PFSK-1 (cell line): ENCODE measurements around the gene PIGZ.

Experiments
- FOXP2 ChIP-seq: optimal IDR thresholded peaks from 2 replicates; pipeline ENCODE3; 2011; ENCODE audit warnings: borderline replicate concordance, control low read depth, inconsistent platforms; ENCODE audit not compliant: insufficient read depth; ENCODE audit errors: extremely low read length, extremely low read depth
- POLR2AphosphoS5 ChIP-seq: IDR thresholded peaks from 2 replicates; pipeline ENCODE4 v1.6.1; 2012; ENCODE audit warnings: low read depth, mild to moderate bottlenecking, control low read depth, low read length, moderate library complexity
- SIN3A ChIP-seq: IDR thresholded peaks from 2 replicates; pipeline ENCODE4 v1.6.1; 2012; ENCODE audit warnings: mild to moderate bottlenecking, low read length, moderate library complexity, borderline replicate concordance; ENCODE audit not compliant: insufficient read depth
- TAF1 ChIP-seq: IDR thresholded peaks from 2 replicates; pipeline ENCODE4 v1.6.1; 2012; ENCODE audit warnings: low read length, control low read depth, borderline replicate concordance; ENCODE audit not compliant: insufficient read depth
- TF ChIP-seq, protein P1 (sequence below), 2 experiments: IDR thresholded peaks; 2 replicates each; pipeline versions ENCODE4 v1.6.1 to v1.8.0; 2011 to 2012; ENCODE audit warnings: low read depth in 2 of 2, low read length in 2 of 2, control low read depth in 1 of 2, inconsistent platforms in 1 of 2, mild to moderate bottlenecking in 1 of 2, moderate library complexity in 1 of 2; ENCODE audit not compliant: insufficient read depth in 1 of 2

DNA sequence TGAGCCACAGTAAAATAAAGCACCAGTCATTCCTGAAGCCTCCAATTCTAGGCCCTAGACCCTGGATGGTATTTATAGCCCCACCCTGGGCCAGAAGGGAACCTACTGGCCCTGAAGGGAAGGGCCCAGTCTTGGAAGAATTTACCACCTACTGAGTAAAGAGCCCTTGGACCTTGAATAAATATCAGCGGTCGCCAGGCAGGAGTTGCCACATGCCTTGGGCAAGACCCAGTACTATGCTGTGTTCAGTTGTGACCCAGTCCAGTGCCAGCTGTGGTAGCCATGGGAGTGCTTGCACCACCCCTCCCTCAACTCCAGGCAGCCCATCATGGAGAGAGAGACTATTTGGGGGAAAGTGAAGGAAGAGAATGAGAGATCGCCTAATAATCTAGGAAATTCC lies 53.3 kb downstream of the PIGZ start:
- TF ChIP-seq POLR2AphosphoS5 = no peak
- TF ChIP-seq, protein P1, sequence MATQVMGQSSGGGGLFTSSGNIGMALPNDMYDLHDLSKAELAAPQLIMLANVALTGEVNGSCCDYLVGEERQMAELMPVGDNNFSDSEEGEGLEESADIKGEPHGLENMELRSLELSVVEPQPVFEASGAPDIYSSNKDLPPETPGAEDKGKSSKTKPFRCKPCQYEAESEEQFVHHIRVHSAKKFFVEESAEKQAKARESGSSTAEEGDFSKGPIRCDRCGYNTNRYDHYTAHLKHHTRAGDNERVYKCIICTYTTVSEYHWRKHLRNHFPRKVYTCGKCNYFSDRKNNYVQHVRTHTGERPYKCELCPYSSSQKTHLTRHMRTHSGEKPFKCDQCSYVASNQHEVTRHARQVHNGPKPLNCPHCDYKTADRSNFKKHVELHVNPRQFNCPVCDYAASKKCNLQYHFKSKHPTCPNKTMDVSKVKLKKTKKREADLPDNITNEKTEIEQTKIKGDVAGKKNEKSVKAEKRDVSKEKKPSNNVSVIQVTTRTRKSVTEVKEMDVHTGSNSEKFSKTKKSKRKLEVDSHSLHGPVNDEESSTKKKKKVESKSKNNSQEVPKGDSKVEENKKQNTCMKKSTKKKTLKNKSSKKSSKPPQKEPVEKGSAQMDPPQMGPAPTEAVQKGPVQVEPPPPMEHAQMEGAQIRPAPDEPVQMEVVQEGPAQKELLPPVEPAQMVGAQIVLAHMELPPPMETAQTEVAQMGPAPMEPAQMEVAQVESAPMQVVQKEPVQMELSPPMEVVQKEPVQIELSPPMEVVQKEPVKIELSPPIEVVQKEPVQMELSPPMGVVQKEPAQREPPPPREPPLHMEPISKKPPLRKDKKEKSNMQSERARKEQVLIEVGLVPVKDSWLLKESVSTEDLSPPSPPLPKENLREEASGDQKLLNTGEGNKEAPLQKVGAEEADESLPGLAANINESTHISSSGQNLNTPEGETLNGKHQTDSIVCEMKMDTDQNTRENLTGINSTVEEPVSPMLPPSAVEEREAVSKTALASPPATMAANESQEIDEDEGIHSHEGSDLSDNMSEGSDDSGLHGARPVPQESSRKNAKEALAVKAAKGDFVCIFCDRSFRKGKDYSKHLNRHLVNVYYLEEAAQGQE (IDR thresholded peaks at IDR 0.05; ENCODE audit: insufficient read depth in 1 of 2, low read depth in 2 of 2, low read length in 2 of 2) = no peak
- TF ChIP-seq TAF1 = no peak
- no peak for TF ChIP-seq SIN3A
- TF ChIP-seq FOXP2 = no peak
